WTC11 (cell line): ENCODE measurements around the gene DRD4.

Experiments
- FOXJ3 ChIP-seq: sonication (generic); formaldehyde crosslinking; IDR thresholded peaks from 2 replicates; pipeline ENCODE4 v1.9.0; 2021; ENCODE audit warnings: missing genetic modification reagents, mild to moderate bottlenecking, borderline replicate concordance
- FOXP1 ChIP-seq: sonication (generic); formaldehyde crosslinking; IDR thresholded peaks from 2 replicates; pipeline ENCODE4 v1.8.0; 2022; ENCODE audit warnings: missing genetic modification reagents, mild to moderate bottlenecking, moderate library complexity, borderline replicate concordance
- HMGXB4 ChIP-seq: sonication (generic); formaldehyde crosslinking; IDR thresholded peaks from 2 replicates; pipeline ENCODE4 v1.8.1; 2023; ENCODE audit warnings: mild to moderate bottlenecking, moderate library complexity, missing genetic modification reagents
- MXD4 ChIP-seq: fragments of 250-450 bp; sonication (Bioruptor Pico); IDR thresholded peaks from 2 replicates; pipeline ENCODE4 v1.8.0; 2021; ENCODE audit warnings: mild to moderate bottlenecking, moderate library complexity, borderline replicate concordance
- TF ChIP-seq, protein P1 (sequence below): sonication (generic); formaldehyde crosslinking; IDR thresholded peaks from 2 replicates; pipeline ENCODE4 v1.8.0; 2022; ENCODE audit warnings: mild to moderate bottlenecking, missing genetic modification reagents
- TF ChIP-seq, protein P2 (sequence below): sonication (generic); formaldehyde crosslinking; conservative IDR thresholded peaks from 2 replicates; pipeline ENCODE4 v1.8.1; 2022; ENCODE audit warnings: mild to moderate bottlenecking, missing genetic modification reagents
- TF ChIP-seq, protein P3 (sequence below): sonication (generic); formaldehyde crosslinking; IDR thresholded peaks from 2 replicates; pipeline ENCODE4 v1.8.0; 2022; ENCODE audit warnings: missing genetic modification reagents
- TF ChIP-seq, protein P4 (sequence below): sonication (generic); formaldehyde crosslinking; IDR thresholded peaks from 2 replicates; pipeline ENCODE4 v1.8.1; 2022; ENCODE audit warnings: mild to moderate bottlenecking, moderate library complexity, missing genetic modification reagents

- TF ChIP-seq FOXJ3 (CRISPR knock-in tag) (no peak), HMGXB4 (CRISPR knock-in tag) (no peak), MXD4 (CRISPR knock-in tag) (no peak), FOXP1 (CRISPR knock-in tag) (no peak)
- TF ChIP-seq, protein P1, sequence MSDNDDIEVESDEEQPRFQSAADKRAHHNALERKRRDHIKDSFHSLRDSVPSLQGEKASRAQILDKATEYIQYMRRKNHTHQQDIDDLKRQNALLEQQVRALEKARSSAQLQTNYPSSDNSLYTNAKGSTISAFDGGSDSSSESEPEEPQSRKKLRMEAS (CRISPR knock-in tag): no peak
- TF ChIP-seq, protein P2, sequence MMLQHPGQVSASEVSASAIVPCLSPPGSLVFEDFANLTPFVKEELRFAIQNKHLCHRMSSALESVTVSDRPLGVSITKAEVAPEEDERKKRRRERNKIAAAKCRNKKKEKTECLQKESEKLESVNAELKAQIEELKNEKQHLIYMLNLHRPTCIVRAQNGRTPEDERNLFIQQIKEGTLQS (CRISPR knock-in tag): no peak
- TF ChIP-seq, protein P3, sequence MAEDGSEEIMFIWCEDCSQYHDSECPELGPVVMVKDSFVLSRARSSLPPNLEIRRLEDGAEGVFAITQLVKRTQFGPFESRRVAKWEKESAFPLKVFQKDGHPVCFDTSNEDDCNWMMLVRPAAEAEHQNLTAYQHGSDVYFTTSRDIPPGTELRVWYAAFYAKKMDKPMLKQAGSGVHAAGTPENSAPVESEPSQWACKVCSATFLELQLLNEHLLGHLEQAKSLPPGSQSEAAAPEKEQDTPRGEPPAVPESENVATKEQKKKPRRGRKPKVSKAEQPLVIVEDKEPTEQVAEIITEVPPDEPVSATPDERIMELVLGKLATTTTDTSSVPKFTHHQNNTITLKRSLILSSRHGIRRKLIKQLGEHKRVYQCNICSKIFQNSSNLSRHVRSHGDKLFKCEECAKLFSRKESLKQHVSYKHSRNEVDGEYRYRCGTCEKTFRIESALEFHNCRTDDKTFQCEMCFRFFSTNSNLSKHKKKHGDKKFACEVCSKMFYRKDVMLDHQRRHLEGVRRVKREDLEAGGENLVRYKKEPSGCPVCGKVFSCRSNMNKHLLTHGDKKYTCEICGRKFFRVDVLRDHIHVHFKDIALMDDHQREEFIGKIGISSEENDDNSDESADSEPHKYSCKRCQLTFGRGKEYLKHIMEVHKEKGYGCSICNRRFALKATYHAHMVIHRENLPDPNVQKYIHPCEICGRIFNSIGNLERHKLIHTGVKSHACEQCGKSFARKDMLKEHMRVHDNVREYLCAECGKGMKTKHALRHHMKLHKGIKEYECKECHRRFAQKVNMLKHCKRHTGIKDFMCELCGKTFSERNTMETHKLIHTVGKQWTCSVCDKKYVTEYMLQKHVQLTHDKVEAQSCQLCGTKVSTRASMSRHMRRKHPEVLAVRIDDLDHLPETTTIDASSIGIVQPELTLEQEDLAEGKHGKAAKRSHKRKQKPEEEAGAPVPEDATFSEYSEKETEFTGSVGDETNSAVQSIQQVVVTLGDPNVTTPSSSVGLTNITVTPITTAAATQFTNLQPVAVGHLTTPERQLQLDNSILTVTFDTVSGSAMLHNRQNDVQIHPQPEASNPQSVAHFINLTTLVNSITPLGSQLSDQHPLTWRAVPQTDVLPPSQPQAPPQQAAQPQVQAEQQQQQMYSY: no peak
- TF ChIP-seq, protein P4, sequence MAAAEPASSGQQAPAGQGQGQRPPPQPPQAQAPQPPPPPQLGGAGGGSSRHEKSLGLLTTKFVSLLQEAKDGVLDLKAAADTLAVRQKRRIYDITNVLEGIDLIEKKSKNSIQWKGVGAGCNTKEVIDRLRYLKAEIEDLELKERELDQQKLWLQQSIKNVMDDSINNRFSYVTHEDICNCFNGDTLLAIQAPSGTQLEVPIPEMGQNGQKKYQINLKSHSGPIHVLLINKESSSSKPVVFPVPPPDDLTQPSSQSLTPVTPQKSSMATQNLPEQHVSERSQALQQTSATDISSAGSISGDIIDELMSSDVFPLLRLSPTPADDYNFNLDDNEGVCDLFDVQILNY (CRISPR knock-in tag): no peak
Observed at GRCh38 chr11:592501-592900, 44.6 kb upstream of the DRD4 start.
